Stimulated activated CD8-positive, alpha-beta memory T cell treated with anti-CD3 and anti-CD28 coated beads, Interleukin-12 subunit alpha, Interleukin-12 subunit beta, amount 100 ng/mL, for 4 hours (primary cell): ENCODE results near the gene TMEM178A.
"Not testable (repeated sequence)": the region's sequence is repeated elsewhere in the genome, so short reads cannot be mapped to it uniquely, and the experiment has no call there.

Experiments used
- DNase-seq: peaks from one replicate; pipeline ENCODE4 v3.0.0-alpha.2; 2020; ENCODE audit warnings: low read depth

Gene TMEM178A

GRCh38 chr2:39715822-39716221 is 50.1 kb downstream of the TMEM178A start:
- DNase-seq, result no peak

- no peak for DNase-seq
Measured at GRCh38 chr2:39717067-39717466, 51.4 kb downstream of the TMEM178A start.

GRCh38 chr2:39718483-39718882 is 52.8 kb downstream of the TMEM178A start:
- no peak for DNase-seq

GRCh38 chr2:39719317-39719716 is 53.6 kb downstream of the TMEM178A start:
- no peak for DNase-seq

GRCh38 chr2:39720970-39721369 is 55.3 kb downstream of the TMEM178A start:
- no peak for DNase-seq

- DNase-seq, result no peak
Measured at GRCh38 chr2:39723497-39723896, 57.8 kb downstream of the TMEM178A start.

GRCh38 chr2:39723946-39724827 is 58.5 kb downstream of the TMEM178A start:
- no peak for DNase-seq

GRCh38 chr2:39724828-39725144 is 59.1 kb downstream of the TMEM178A start:
- no peak for DNase-seq

- DNase-seq, result no peak
Measured at GRCh38 chr2:39725401-39725800, 59.7 kb downstream of the TMEM178A start.

- not testable (repeated sequence) for DNase-seq
Measured at GRCh38 chr2:39728085-39728484, 62.4 kb downstream of the TMEM178A start.

- no peak for DNase-seq
Measured at GRCh38 chr2:39728941-39729351, 63.2 kb downstream of the TMEM178A start.

- DNase-seq, result no peak
Measured at GRCh38 chr2:39730276-39730675, 64.6 kb downstream of the TMEM178A start.

GRCh38 chr2:39730685-39731302 is 65.1 kb downstream of the TMEM178A start:
- DNase-seq, result no peak

GRCh38 chr2:39731546-39731945 is 65.8 kb downstream of the TMEM178A start:
- no peak for DNase-seq

- DNase-seq, result no peak
Measured at GRCh38 chr2:39732482-39732881, 66.8 kb downstream of the TMEM178A start.

GRCh38 chr2:39733070-39733674 is 67.5 kb downstream of the TMEM178A start:
- no peak for DNase-seq

- DNase-seq, result no peak
Measured at GRCh38 chr2:39734445-39734844, 68.7 kb downstream of the TMEM178A start.

GRCh38 chr2:39735648-39736047 is 69.9 kb downstream of the TMEM178A start:
- no peak for DNase-seq

GRCh38 chr2:39736640-39737039 is 70.9 kb downstream of the TMEM178A start:
- DNase-seq, result no peak

GRCh38 chr2:39737661-39738060 is 71.9 kb downstream of the TMEM178A start:
- DNase-seq, result no peak

- DNase-seq, result no peak
Measured at GRCh38 chr2:39738936-39739335, 73.2 kb downstream of the TMEM178A start.

- DNase-seq, result no peak
Measured at GRCh38 chr2:39739386-39739785, 73.7 kb downstream of the TMEM178A start.

GRCh38 chr2:39741871-39742270 is 76.2 kb downstream of the TMEM178A start:
- no peak for DNase-seq
